Midbrain (tissue), 1 donor: ENCODE results near the gene SLC7A8.
A peak's percentile ranks its signal among the peaks of the same experiment; 100 is the strongest.

ENCODE experiments used
- DNase-seq: peaks from one replicate; lab custom pipeline; 2025; lab: John Stamatoyannopoulos, UW

The SLC7A8 gene

DNA sequence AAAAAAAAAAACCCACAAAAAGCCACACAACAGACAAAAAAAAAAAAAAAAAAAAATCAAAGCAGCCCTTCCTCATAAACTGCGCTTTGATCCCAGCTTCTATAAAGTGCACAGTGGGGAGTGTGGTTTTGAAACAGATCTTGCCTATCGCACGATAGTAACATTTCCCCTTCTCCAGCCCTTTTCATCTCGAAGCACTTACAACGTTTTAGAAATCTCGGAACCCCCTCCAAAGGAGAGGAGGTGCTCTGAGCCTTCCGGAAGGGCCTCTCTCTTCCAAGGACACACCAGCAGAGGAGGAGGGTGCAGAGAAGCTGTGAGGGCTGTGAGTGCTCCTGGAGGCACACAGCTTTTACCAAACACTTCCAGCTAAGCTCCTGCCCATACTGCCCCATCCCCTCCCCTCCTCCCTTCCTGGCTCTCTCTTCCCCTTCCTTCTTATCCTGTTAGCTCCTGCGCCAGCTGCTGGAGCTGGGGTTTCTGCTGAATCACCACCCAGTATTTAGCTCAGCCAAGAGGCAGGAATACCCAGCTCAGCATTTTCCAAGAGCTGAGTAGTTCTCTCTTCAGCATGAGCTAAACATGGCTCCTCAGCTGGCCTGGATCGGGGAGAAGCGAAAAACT lies 28.4 kb downstream of the SLC7A8 start:
- peak; percentile 58 for DNase-seq

DNA sequence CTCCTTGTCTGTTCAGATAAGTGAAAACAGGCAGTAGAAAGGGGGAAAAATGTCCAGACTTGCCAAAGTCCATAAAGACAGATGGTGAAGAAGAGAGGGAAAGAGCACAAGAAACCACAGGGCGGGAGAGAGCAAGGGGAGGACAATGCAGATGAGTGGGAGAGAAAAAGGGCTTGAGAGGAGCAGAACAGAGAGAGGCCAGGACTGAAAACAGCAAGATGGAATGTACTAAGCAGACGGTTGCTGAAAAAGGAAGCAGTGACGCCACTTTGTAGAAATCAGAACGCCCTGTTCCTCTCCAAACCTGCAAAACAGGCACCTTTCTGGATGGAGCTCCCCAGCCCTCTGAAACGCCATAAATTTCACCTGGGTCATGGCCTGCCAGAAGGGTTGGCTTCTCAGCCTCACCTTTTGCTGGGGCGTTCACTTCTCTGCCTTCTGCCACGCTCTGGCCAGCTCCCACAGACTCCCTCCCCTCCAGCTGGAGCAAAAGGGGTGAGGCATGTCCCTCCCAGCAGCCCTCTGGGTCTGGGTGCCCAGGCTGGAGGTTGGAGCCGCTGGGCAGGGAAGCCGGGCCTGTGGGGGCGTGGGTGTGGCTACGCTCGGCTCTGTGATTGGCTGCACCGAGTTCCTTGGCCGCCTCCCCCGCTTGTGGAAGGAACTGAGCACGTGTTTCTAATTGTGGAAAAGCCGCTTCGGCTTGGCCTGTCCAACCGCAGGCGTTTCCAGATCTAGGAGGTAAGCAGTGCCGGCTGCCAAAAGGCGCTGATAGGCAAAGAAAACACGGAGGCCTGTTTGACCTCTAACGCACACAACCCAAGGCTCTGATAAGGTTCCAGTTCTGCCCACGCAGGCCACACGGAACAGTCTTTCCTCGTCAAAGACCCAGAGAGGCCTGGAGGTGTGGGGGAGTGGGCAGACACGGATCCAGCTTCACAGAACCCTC lies 29.3 kb downstream of the SLC7A8 start:
- DNase-seq: peak; percentile 56

DNA sequence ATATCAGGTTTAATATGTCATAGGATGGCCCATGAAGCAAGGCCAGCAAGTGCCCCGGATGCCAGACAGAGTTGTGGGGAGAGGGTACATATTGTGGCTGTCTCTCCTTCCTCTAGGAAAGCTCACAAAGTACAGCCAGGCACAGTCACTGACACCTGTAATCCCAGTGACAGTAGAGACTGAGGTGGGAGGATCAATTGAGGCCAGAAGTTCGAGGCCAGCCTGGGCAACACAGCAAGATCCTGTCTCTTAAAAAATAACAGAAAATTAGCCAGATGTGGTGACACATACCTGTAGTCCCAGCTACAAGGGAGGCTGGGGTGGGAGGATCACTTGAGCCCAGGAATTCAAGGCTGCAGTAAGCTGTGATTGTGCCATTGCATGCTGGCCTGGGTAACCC lies 32.1 kb downstream of the SLC7A8 start:
- DNase-seq: no peak

DNA sequence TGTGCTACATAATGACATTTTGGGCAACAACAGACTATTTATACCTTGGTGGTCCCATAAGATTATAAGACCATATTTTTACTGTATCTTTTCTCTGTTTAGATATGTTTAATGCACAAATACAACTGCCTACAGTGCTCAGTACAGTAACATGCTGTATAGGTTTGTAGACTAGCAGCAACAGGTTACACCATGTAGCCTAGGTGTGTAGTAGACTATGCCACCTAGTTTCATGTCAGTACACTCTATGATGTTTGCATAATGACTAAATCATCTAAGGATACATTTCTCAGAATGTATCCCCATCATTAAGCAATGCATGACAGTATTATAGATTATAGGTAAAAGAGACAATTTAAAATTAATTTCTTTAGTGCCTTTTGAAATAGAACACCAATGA lies 33.7 kb downstream of the SLC7A8 start:
- no peak for DNase-seq

DNA sequence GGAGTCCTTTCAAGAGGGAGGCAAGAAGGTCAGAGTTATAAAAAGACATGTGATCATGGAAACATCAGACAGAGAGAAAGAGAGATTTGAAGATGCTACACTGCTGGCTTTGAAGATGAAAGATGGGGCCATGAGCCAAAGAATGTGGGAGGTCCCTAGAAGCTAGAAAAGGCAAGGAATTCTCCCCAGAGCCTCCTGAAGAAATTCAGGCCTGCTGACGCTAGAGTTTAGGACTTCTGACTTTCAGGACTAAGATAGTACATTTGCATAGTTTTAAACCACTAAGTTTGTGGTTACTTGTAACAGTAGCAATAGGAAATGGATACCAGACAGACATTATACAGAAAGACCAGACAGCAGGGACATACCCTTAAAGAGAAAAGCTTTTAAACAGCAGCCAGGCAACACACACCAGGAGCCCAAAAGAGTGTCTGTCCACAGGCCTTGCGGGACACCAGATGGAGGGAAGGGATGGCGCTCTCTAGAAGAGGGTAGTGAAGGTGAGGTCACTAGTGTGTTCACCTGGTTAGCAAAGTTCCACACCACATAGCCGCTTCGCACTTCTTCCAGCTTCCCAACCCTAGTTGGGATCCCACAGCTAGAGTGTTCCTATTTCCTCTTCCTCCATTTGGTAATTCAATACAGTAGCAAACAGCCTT lies 34.7 kb downstream of the SLC7A8 start:
- DNase-seq: no peak

DNA sequence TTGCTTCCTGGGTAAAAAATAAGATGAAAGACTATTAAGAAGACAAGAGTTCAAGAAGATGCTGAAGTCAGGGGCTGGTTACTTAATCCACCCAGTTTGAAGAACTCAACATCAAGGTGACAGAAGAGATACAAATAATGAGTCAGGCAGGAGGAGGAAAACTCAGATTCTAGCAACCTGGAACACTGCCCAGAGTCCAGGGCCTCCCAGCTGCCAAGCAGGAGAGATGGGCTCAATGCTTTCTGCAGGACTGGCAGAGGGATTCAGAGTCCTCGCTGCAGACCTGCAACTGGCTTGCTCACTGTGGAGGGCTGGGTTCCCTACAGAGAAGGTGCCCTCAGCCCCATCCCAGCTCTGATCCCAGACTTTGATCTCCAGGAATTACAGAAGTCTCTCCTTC lies 35.8 kb downstream of the SLC7A8 start:
- DNase-seq: no peak

DNA sequence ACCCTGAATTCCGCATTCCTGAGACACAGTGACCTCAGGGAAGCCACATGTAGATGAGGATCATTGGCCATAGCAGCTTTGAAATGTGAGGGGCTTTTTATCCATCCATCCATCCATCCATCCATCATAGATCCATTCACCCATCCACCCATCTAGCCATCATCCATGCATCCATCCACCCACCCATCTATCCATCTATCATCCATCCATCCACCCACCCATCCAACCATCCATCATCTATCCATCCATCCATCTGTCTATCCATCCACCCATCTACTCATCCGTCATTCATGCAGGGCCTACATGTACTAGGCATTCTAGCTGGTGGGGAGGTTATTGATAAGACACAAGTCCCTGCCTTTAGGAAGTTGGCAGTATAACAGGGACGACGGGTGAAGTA lies 36.5 kb downstream of the SLC7A8 start:
- DNase-seq: no peak

DNA sequence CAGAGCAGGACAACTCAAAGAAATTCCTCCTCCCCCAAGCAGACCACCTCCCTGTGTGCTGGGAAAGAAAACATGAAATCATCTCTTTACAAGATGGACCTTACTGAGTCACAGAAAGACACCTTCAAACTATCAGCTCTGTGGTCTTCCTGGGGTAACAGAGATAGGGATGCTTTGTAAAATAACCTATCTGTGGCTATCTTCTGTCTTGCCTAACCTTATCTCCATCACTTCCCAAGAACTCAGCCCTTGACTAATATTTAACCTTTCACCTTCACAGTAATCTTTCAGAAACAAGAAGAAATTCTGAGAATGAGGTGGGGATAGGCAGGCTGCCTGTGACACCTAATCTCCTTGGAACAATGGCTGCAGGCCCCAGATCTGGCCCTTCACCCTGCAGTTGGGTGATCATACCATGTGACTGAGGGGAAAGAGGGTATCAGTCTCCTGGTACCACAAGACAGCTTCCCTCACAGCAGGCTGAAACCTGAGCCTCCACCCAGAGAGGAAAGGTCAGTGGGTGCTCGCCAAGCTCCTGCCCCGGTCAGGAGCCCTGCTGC lies 37.0 kb downstream of the SLC7A8 start:
- no peak for DNase-seq

DNA sequence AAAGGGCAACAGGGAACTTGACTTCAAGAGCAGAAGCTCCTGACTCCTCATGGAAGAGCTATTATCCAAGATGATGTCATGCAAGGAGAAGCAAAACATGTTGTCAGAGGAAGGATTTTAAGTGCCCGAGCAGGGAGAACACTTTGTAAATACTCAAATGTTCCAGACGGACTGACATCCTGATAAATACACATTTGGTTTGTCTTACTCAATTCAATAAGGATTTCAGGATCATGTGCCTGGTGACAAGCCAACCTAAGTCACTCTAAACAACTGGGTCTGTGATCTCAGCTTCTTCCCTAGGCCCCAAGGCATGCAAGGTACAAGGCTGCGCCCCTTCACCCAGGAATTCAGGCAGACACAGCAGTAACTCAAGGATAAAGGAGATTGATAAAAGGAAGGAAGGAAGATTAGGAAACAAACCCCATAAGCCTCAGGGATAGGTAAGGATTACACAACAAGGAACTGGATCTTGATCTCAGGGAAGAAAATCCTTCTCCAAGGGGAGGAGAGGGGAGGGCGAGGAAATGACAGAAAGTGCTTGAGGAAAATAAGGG lies 37.6 kb downstream of the SLC7A8 start:
- DNase-seq: no peak

DNA sequence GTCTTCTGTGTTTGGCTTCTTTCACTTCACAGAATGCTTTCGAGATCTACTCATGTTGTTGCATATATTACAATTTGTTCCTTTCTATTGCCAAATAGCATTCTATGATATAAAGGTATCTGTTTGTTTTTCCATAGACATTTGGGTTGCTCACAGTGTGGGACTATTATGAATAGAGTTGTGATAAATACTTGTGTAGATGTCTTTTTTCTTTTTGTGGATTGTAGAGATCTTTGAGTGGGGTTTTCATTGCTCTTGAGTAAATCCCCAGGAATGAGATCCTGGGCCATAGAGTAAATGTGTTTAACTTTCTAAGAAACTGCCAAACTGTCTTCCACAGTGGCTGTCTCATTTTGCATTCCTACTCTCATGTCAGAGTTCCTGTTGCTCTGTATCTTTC lies 39.5 kb downstream of the SLC7A8 start:
- no peak for DNase-seq

DNA sequence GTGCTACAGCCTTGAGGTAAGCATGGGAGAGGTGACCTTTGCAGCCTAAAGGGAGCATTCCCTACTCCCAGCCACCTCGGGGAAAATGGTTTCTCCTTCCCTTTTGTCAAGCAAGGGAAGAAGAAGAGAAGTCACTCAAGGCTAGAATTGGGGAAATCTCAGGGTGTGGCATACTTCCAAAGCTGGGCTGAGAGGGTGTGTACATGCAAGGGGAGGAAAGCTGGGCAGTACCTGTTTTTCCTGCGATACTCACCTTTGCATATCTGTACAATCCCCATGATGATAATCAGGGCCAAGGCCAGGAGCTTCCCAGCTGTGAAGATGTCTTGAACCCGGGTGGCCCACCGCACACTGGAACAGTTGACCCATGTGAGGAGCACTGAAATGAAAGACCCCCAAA lies 40.6 kb downstream of the SLC7A8 start:
- DNase-seq: no peak

DNA sequence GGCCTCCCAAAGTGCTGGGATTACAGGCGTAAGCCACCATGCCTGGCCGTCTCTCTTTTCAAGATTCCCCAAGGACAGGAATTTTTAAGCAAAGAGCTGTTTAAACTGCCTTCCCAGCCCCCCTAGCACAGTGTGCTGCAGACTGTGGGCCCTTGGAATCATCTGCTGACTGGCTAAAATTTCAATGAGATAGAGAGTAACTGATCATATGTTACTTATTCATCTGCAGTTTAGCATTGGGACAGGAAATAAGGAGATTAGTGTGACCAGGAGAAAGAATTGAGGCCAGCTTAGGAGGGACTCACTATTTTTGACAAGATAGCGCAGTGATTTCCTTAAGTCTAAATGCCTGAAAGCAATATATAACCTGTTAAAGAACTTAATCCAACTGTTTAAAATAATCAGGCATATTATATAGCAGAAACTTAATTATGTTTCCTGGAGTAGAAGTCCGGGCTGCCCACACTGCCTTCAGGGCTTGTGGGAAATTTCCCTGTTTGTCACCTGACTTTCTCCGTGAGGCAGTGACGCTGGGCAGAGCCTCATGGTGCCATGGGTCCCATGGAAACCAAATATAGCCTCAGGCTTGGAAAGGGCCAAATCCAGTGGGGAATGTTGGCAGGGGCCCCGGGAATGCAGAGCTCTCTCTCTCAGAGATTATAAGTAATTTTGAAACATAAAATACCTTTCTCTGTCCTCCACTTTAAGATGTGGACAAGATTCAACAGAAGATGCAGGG lies 41.6 kb downstream of the SLC7A8 start:
- DNase-seq: no peak

DNA sequence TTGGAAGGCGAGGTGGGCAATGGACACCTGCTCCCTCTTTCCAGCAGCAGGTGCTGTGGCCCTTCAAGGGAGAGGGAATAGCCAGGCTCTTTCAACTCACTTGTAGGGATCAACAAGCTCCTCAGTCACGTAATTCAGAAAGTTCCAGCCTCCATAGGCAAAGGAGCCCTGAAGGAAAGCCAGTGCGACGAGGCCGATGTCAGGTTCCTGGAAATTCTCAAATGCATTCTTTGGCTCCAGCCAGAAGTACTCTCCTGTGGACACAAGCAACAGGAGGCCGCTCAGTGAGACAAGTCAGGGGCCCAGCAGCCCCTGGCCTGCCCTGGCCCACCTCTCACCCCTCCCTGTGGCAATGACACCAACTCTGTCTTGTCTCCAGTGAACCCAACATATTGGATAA lies 43.1 kb downstream of the SLC7A8 start:
- DNase-seq: no peak

DNA sequence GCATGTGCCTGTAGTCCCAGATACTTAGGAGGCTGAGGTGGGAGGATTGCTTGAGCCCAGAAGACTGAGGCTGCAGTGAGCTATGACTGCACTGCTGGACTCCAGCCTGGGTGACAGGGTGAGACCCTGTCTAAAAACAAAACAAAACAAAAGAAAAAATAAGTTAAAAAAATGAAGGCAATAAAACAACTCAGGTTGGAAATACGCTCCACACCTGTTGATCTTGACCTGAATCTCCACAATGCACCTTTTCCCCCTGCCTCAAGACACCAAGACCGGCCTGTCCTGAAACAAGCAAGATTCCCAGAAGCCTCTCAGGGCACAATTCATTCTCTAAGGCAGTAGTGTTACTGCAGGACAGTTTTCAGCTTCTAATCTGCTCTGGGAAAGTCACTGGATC lies 43.6 kb downstream of the SLC7A8 start:
- no peak for DNase-seq

DNA sequence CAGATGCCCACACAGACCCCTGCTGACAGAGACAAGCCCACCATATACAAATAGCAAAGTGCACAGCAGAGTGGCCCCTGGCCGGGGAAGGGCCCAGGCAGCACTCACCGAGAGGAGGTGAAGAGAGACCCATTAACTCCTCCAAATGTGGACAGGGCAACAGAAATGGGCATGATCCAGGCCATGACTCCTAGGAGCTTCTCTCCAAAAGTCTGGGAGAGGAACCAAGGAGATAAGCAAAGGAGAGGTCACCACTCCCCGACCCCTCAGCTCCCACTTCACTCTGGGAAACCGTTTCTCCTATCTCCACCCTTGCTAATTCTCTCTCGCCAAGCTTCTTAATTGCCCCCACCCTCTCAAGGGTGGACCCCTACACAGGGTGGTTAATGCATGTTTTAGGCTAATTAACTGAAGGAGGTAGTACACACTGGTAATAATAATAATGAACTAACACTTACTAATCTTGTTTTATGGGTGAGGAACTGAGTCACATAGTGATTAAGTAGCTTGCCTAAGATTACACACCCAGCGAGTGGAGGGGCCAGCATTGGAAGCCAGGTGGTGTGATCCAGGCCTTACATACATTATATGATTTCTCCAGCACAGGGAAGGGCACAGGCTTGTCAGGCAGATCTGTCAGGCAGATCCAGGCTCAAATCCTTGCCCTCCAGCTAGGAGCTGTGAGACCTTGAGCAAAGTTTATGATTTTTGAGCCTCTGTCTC lies 45.5 kb downstream of the SLC7A8 start:
- DNase-seq: no peak

DNA sequence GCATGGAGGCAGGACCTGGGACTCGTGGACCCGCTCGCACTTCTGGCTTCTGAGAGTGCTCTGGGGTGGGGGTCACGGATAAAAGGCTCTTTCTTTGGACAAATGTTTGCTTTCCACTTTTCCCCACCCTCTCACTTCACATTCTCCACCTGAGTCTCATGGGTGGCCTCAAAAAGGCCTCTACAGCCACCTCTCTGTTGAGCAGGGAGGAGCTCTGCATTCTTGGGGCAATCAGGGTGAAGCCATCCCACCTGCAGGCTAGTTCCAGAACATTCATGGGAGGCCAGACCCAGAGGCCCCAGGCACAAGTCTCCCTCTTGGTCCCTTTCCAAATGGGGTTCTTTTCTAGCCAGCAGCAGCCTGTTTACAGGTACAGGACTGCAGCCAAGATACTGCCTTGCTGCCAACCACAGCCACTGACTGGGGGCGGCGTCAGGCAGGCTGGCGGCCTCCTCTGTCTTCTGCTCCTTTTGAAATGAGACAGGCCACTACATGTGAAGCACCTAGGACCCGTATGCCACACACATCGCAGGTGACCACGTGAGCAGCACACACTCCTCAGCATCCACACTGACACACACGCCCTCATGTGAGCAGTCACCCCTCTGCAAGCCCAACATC lies 46.2 kb downstream of the SLC7A8 start:
- DNase-seq: no peak

DNA sequence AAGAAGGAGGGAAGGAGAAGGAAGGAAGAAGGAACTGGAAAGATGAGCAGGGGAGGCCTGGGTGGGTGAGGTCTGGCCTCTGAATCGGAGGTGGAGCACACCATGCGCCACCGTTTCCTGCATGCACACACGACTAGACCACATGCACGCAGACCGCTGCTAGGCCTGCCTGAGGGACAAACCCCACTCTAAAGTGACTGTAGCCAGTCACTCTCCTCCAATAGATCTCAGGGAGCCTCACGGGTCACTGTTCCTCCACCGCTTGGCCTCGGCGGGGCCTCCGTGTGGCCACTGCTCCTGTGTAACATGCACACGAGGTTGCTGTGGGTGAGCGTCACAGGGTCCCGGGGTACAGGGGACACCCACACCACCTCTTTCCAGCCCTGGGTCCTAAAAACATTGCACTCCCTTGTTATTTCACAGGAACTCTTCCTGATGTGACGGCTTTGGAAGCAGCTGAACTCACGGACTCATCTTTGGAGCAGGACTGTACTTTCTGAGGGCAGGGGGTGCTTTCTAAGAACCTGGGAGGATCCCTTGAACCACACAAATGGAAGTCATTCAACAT lies 46.8 kb downstream of the SLC7A8 start:
- no peak for DNase-seq

DNA sequence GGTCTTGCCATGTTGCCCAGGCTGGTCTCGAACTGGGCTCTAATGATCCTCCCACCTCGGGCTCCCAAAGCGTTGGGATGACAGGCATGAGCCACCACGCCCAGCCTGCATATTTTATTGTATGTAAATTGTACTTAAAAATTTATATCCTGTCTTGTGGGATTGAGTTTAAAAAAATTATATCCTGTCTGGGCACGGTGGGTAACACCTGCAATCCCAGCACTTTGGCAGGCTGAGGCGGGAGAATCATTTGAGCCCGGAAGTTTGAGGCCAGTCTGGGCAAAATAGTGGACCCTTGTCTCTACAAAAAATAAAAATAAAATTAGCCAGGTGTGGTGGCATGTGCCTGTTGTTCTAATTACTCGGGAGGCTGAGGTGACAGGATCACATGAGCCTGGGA lies 50.5 kb downstream of the SLC7A8 start:
- DNase-seq: no peak

DNA sequence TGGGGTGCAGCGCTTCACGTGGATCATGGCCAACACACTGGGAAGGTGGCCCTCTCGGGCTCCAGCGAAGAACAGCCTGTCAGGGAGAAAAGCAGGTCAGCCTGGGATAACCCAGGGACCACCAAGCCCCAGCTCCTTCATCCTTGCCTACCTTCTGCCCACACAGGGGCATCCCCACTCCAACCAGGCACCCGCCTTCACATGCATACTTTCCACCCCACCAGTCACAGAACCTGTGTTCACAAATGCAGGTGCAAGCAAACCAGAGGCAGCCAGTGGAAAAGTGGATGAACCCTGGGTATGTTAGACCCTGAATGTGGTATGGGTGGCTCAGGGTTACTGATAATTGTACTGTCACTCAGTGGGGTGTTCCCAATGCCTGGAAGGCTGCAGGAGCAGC lies 52.0 kb downstream of the SLC7A8 start:
- no peak for DNase-seq

DNA sequence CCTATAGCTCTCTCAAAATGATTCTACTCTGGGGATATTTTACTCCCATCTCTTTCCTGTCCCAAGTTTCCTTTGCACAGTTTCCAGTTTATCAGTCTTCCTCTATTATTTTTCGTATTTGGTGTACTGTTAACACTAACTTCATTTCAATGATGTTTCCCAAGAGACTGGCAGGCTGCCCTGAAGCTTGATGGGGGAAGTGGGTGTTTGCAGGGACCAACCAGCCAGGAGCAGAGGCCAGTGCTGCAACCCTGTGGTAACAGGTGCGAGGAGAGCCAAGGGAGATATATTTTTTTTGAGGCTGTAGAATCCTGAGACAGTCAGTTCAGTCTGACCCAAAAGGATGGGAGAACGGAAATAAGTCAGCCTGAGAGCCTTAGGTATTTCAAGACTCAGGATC lies 52.6 kb downstream of the SLC7A8 start:
- no peak for DNase-seq
